G401 (cell line): Measurements from ENCODE around the gene RTL1. TPM values are rescaled to one million over a fixed set of nuclear protein-coding genes. Genes with fewer than 3 reads are reported as not detected.

Source experiments
- DNase-seq: peaks from one replicate; pipeline ENCODE4 v3.0.0-alpha.2; 2015; ENCODE audit warnings: low spot score
- in situ Hi-C: cut with HindIII; loops from 2 replicates; pipeline ENCODE4 v1.10.0; 2016; ENCODE audit warnings: low sequenced_read_pairs, mixed read lengths
- total RNA-seq: library from RNA; depleted of rRNA; stranded (reverse); fragments of >200 nt; shearing (Covaris generic); gene quantifications from 2 replicates; pipeline ENCODE4 v1.2.3, GENCODE V29; 2014

The RTL1 gene
- total RNA-seq, 1 experiment from 2014 or later, result not detected

DNA sequence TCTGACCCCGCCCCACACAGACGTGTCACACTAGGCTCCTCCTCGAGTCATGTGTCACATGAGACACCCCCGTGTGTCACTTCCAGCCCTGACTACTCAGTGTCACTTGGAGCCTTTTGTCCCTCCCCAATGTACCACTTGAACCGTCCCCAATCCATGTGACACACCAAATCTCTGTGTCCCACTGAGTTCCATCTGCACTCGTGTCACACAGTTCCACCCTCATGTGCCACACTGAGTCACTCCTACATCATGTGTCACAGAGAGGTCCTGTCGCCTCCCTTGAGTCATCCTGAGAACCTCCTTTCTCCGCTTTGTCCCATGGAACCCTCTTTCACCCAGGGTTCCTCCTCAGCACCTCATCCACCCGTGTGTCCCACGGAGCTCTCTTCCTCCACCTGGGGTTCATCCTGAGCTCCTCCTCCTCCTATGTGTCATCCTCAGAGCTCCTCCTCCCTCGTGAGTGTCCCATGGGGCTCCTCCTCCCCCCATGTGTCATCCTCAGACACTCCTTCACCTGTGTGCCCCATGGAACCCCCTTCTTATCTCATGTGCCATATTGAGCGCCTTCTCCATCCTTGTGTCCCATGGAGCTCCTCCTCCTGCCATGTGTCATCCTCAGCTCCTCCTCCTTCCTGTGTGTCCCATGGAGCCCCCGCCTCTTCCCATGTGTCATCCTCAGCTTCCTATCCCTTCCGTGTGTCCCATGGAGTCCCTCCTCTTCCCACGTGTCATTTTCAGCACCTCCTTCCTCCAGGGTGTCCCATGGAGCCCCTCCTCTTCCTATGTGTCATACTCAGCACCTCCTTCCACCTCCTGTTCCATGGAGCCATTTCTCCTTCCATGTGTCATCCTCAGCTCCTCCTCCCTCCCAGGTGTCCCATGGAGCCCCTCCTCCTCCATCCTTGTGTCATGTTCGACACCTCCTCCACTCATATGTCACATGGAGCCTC lies 32.0 kb downstream of the RTL1 start:
- in situ Hi-C loops, result no loop called here
- DNase-seq, result no peak

- no peak for DNase-seq
- in situ Hi-C loops, result no loop called here
Observed at GRCh38 chr14:100868621-100869370, 34.7 kb downstream of the RTL1 start.

DNA sequence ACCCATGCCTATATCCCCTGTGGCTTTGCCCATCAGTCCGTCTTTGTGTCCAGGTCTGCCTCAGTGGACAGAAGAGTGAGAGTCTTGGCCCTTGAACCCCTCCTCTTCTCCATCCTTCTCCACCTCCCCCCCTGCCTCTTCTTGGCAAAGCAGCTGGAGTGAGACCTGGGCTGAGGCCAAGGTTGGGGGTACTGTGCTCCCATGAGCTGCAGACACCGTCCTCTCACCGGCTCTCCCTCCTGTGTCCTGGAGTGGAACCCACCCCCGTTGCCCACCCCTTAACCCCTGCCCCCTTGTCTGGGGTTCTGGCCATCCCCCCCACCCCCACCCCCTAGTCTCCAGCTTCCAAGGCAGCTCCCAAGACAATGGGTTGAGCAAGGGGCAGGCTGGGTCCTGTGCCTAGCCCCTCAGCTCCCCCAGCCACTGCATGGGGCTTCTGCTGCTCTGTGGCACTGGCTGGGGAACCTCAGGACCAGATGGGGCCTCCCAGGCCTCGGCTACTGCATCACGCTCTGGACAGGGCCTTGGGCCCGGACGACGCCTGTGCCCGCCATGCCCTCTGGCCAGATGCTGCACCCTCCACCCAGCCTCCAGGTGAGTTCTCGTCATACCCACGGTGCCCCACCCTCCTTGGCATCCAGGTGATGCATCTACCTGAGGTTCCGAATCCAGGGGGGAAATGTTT lies 35.7 kb downstream of the RTL1 start:
- in situ Hi-C loops, result no loop called here
- no peak for DNase-seq

- no peak for DNase-seq
- in situ Hi-C loops, result no loop called here
Observed at GRCh38 chr14:100866666-100867630, 36.6 kb downstream of the RTL1 start.

DNA sequence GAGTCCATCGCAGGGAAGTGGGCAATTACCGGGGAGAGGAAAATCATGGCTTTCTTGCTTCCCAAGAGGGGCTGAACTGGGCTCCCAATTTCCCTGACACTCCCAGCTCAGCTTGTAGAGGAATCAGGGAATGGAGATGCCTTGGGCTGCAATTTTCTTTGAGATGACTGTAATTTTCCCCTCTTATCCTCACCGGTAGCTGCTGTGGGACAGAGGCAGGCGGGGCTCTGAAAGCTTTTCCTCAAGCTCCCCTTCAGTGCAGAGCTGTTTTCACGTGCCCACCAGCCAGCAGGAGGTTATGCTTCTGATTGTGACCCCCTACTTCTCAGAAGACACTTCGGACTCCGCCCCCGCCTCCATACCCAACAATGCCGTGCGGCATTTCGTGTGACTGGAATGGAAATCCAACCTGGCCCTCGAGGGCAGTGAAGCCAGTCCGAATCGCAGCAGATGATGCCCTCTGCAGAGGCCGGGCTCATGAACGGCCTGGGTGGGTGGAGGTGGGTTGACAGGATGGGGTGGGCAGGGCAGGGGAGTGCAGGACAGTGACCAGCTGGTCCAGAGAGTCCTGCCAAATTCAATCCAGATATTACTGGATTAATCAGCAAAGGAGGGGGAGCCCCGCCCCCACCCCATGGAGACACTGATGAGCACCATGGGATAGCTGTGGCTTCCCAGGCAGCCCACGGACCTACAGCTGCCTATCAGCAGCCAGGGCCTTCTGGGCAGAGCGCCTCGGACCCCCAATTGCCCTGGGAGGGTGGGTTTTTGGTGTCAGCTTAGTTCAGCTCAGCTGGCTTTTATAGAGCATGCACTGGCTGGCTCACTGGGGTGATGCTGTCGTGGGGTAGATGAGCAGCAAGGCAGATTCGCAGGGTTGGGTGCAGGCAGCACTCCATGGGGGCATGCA lies 37.6 kb downstream of the RTL1 start:
- in situ Hi-C loops, result no loop called here

GRCh38 chr14:100864960-100865681 lies 38.4 kb downstream of the RTL1 start:
- in situ Hi-C loops, result no loop called here

More for the DNA sequence above, 37.6 kb downstream of the RTL1 start:
- no peak for DNase-seq

DNA sequence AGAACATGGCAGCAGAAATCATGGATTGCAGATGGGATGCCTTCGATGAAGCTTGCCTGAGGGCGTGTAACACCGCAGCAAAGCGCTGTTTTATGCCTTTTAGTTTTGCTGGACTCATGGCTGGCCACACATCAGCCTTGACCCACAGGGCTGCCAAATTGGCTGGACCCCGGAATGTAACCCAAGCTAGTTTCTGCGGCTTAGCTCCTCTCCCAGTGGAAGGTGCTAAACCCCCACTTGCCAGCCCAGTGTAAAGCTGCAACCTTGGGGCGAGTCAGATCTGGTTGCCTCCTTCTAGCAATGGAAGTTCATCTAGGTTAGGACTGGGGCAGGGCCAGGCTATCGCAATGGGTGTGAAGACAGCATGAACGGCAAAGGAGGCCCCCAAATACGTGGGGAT lies 39.3 kb downstream of the RTL1 start:
- in situ Hi-C loops, result no loop called here
- DNase-seq, result no peak

More at GRCh38 chr14:100864960-100865681, 38.4 kb downstream of the RTL1 start:
- no peak for DNase-seq

GRCh38 chr14:100862793-100863192 lies 40.7 kb downstream of the RTL1 start:
- in situ Hi-C loops, result no loop called here

GRCh38 chr14:100862277-100862676 lies 41.2 kb downstream of the RTL1 start:
- DNase-seq, result no peak
- in situ Hi-C loops, result no loop called here

More at GRCh38 chr14:100862793-100863192, 40.7 kb downstream of the RTL1 start:
- no peak for DNase-seq

DNA sequence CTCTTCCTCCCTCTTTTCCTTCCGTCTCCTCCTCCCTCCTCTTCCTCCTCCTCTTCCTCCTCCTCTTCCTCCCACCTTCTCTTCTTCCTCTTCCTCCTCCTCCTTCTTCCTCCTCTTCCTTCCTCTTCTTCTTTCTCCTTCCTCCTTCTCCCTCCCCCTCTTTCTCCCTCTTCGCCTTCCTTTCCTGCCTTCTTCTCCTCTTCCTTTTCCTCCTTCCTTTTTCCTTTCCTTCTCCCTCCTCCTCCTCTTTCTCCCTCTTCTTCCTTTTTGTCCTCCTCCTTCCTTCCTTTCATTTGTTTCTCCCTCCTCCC lies 41.6 kb downstream of the RTL1 start:
- in situ Hi-C loops, result no loop called here
- DNase-seq, result no peak

DNA sequence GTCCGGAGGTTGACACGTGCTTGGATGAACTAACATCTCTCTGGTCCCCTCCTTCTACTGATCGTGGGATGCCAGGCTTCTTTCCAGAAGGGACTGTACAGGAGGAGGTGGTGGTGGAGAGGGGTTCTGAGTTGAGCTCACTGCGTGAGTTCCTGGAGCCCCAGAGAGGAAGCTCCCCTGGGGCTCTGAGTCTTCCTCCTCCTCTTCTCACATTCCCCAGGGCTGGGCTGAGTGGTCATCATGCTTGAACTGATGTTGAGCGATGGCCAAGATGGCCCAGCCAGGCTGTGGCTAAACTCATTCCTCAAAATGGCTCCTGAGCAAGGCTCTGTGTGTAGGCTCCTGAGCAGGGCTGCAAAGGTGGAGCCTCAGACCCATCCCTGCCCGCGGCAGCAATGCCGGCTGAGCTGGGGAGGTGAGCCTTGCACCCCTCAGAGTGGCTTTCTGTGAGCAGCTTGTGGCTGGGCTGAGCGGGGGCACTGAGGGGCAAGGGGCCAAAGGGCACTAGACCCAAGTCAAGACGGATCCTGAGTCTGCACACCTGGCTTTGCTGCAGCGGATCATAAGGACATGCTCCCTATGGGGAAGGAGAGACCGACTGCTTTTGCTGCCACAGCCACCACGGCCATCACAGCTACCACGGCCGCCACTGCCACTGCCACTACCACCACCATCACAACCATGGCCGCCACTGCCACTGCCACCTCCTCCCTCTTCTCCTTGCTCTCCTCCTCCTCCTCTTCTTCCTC lies 42.2 kb downstream of the RTL1 start:
- in situ Hi-C loops, result no loop called here
- DNase-seq, result no peak

DNA sequence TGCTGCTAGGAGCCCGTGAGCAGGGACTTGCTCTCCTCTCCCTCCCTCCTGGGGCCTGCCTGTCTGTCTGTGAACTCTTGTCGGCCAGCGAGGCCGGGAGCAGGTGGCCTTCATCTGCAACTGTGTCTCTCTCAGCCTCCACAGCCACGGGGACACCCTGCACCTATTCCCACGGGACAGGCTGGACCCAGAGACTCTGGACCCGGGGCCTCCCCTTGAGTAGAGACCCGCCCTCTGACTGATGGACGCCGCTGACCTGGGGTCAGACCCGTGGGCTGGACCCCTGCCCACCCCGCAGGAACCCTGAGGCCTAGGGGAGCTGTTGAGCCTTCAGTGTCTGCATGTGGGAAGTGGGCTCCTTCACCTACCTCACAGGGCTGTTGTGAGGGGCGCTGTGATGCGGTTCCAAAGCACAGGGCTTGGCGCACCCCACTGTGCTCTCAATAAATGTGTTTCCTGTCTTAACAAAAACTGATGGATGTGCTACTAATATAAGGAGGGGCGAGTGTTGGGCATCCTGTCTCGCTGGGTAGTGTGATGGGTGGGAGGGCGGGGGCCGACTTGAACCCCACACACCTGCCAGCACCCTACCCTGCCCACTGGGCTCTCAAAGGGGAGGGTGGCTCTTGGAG lies 42.9 kb downstream of the RTL1 start:
- in situ Hi-C loops, result no loop called here
- DNase-seq, result no peak

DNA sequence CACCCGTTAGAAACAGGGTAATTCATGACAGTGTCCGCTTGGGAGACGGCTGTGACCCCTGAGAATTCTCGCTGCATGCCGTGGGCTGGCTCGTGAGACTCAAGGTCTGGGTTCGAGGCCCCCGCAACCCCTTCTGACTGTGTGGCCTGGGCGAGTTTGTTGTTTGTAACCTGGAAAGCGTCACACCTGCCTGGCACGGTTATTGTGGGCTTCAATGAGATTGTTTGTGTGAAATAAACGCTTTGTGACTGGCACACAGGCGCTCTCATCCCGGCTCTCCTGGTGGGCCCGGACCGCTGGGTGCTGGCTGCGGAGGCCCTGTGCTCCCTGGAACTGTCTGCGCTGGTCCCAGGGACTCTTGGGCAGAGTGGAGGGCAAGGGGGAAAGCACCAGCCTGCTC lies 43.7 kb downstream of the RTL1 start:
- no peak for DNase-seq
- in situ Hi-C loops, result no loop called here

- in situ Hi-C loops, result no loop called here
- no peak for DNase-seq
Observed at GRCh38 chr14:100858838-100859220, 44.7 kb downstream of the RTL1 start.

- no peak for DNase-seq
- in situ Hi-C loops, result no loop called here
Observed at GRCh38 chr14:100857923-100858837, 45.3 kb downstream of the RTL1 start.
